Karpas-422 (cell line): ENCODE data around the gene GAR1. TPM values are rescaled to one million over a fixed set of nuclear protein-coding genes. Genes with fewer than 3 reads are reported as not detected.

Source experiments
- DNase-seq: peaks from one replicate; pipeline ENCODE4 v3.0.0-alpha.2; 2015
- H2AFZ ChIP-seq: fragments of 200-600 bp; sonication (generic); 2 replicates; pipeline ENCODE4 v1.6.1; 2014; ENCODE audit warnings: antibody characterized with exemption, low read length, mixed read lengths
- H3K27ac ChIP-seq: fragments of 200-600 bp; sonication (generic); 2 replicates; pipeline ENCODE4 v1.5.1; 2014; ENCODE audit warnings: mild to moderate bottlenecking, low read length, moderate library complexity
- H3K27me3 ChIP-seq: fragments of 200-600 bp; sonication (generic); 2 replicates; pipeline ENCODE4 v1.6.1; 2014; ENCODE audit warnings: low read length, mixed read lengths
- H3K36me3 ChIP-seq: fragments of 200-600 bp; sonication (generic); 2 replicates; pipeline ENCODE4 v1.6.1; 2014; ENCODE audit warnings: low read length, mixed read lengths; ENCODE audit not compliant: insufficient read depth
- H3K4me1 ChIP-seq: fragments of 200-600 bp; sonication (generic); 2 replicates; pipeline ENCODE4 v1.6.1; 2014; ENCODE audit warnings: mild to moderate bottlenecking, low read length, mixed read lengths
- H3K4me2 ChIP-seq: fragments of 200-600 bp; sonication (generic); 2 replicates; pipeline ENCODE4 v1.6.1; 2014; ENCODE audit warnings: low read length, low read depth, mild to moderate bottlenecking; ENCODE audit not compliant: poor library complexity, severe bottlenecking
- H3K4me3 ChIP-seq: fragments of 200-600 bp; sonication (generic); 2 replicates; pipeline ENCODE4 v1.5.1; 2014; ENCODE audit warnings: mild to moderate bottlenecking, antibody characterized with exemption, low read length, mixed read lengths
- H3K79me2 ChIP-seq: fragments of 200-600 bp; sonication (generic); 2 replicates; pipeline ENCODE4 v1.6.1; 2014; ENCODE audit warnings: mild to moderate bottlenecking, low read length, mixed read lengths
- H3K9ac ChIP-seq: fragments of 200-600 bp; sonication (generic); 2 replicates; pipeline ENCODE4 v1.6.0; 2014; ENCODE audit warnings: low read length
- H3K9me2 ChIP-seq: fragments of 200-600 bp; sonication (generic), shearing (Covaris generic); replicated peaks from 2 replicates; pipeline ENCODE4 v1.6.0; 2014; ENCODE audit warnings: mild to moderate bottlenecking, low read length, moderate library complexity; ENCODE audit not compliant: insufficient read depth
- H3K9me3 ChIP-seq: fragments of 300-700, 200-600 bp; sonication (generic); 2 replicates; pipeline ENCODE4 v1.6.1; 2014; ENCODE audit warnings: low read length, mixed read lengths
- H4K20me1 ChIP-seq: fragments of 200-600 bp; sonication (generic); 2 replicates; pipeline ENCODE4 v1.6.1; 2014; ENCODE audit warnings: mild to moderate bottlenecking, antibody characterized with exemption, low read length, low read depth; ENCODE audit not compliant: insufficient read depth
- total RNA-seq: library from RNA; depleted of rRNA; stranded (reverse); fragments of >200 nt; shearing (Covaris generic); gene quantifications from 2 replicates; pipeline ENCODE4 v1.2.3, GENCODE V29; 2014; ENCODE audit warnings: low replicate concordance

The GAR1 gene
- total RNA-seq, 1 experiment from 2014 or later = 13.5 TPM

DNA sequence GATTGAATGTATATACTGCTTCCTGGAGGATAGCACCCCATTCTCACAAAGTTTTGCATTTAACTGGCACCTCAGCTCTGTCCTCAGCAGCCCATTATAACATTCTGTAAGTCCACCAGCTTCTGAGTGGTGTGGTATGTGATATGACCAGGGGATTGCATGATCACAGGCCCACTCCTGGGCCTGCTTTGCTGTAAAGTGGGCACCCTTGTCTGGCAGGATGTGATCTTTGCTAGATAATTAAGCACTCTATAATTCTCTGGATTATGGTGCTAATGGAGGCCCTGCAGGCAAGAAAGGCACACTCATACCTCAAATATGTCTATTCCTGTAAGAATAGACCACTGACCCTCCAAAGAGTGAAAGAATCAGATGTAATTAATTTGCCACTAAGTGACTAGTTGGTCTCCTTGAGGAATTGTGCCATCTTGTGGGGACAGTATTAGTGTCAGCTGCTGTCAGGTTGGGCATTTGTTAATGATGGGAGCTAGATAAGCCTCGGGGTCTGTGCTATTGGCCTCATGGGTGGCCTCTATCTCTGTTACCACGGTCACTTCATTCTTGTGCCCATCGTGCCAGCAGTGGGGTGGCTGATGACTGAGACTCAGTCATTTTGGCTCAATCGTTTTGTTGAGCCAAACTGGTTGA, 11.5 kb upstream of the GAR1 start:
- H3K36me3 ChIP-seq = no peaks in the 10 kb centered on the region
- H3K27me3 ChIP-seq = no peaks in the 10 kb centered on the region
- no peak overlapping the region for H3K9ac ChIP-seq
- no peak overlapping the region for H3K27ac ChIP-seq
- H3K9me2 ChIP-seq = no peaks in the 10 kb centered on the region
- no peak overlapping the region for H3K4me2 ChIP-seq
- H3K4me1 ChIP-seq = no peaks in the 10 kb centered on the region
- H3K79me2 ChIP-seq = no peaks in the 10 kb centered on the region
- no peak overlapping the region for H2AFZ ChIP-seq
- no peaks in the 10 kb centered on the region for H3K9me3 ChIP-seq
- DNase-seq = peak; percentile 83
- no peak overlapping the region for H3K4me3 ChIP-seq
- no peaks in the 10 kb centered on the region for H4K20me1 ChIP-seq

DNA sequence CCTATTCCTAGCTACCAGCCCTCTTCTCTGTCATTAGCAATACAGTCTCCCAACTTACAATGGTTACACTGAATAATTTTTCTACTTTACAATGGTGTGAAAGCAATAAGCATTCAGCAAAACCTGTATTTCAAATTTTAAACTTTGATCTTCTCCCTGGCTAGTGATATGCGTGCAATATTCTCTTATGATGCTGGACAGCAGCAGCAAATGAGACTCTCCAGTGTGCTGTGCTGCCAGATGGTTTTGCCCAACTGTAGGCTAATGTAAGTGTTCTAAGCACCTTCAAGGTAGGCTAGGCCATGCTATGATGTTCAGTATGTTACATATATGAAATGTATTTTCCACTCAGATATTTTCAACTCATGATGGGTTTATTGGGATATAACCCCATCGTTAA, 5.9 kb upstream of the GAR1 start:
- H3K4me3 ChIP-seq = no peak overlapping the region
- H4K20me1 ChIP-seq = no peaks in the 10 kb centered on the region
- no peak overlapping the region for H3K4me2 ChIP-seq
- DNase-seq = no peak
- H3K4me1 ChIP-seq = peaks cover 7% of the 10 kb centered on the region
- H3K27ac ChIP-seq = no peak overlapping the region
- no peak overlapping the region for H2AFZ ChIP-seq
- no peaks in the 10 kb centered on the region for H3K36me3 ChIP-seq
- no peak overlapping the region for H3K9ac ChIP-seq
- H3K27me3 ChIP-seq = no peaks in the 10 kb centered on the region
- H3K9me2 ChIP-seq = no peaks in the 10 kb centered on the region
- H3K79me2 ChIP-seq = no peaks in the 10 kb centered on the region
- H3K9me3 ChIP-seq = no peaks in the 10 kb centered on the region

DNA sequence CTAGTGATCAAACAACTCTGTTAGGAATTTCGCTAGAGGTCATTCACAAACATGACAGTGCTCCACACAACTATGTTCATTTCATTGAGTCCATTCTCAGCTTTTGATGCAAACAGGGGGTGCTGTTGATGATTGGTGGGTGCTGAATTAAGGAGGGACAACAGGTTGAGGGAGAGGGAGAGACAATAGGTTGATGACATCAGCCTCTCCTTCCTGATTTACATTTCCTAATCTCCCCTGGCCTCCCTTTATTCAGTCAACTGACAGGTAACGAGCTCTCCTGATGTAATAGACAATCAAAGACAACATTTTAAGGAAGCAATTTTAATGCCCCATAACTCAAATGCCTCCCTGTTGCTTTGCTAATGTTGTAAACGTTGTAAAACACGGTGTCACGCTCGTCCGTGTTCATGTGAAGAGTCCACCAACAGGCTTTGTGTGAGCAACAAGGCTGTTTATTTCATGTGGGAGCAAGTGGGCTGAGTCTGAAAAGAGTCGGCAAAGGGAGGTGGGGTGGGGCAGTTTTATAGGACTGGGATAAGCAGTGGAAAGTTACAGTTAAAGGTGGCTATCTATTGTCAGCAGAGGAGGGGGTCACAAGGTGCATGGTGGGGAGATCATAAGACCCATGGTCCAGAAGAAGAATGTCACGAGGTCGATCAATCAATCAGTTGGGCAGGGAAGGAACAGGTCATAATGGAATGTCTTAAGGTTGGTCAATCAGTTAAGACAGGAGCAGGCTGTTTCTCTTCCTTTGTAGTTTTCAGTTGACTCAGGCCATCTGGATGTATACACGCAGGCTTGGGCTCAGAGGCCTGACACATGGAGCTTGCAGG, 4.8 kb upstream of the GAR1 start:
- DNase-seq = no peak
- Histone ChIP-seq H3K4me1 (peaks cover 10% of the 10 kb centered on the region), H2AFZ (peak overlapping the region; percentile 37; the same call in 1 of the 2 replicates), H3K79me2 (peaks cover 4% of the 10 kb centered on the region), H3K27me3 (no peaks in the 10 kb centered on the region), H3K9me2 (no peaks in the 10 kb centered on the region), H4K20me1 (no peaks in the 10 kb centered on the region), H3K4me2 (no peak overlapping the region), H3K4me3 (no peak overlapping the region), H3K9me3 (no peaks in the 10 kb centered on the region), H3K36me3 (no peaks in the 10 kb centered on the region), H3K27ac (no peak overlapping the region), H3K9ac (no peak overlapping the region)

- H3K9ac ChIP-seq = no peak overlapping the region
- H3K4me1 ChIP-seq = peaks cover 14% of the 10 kb centered on the region
- H2AFZ ChIP-seq = peak overlapping the region; percentile 37; the same call in 1 of the 2 replicates
- H3K9me2 ChIP-seq = no peaks in the 10 kb centered on the region
- peaks cover 13% of the 10 kb centered on the region for H3K79me2 ChIP-seq
- H3K36me3 ChIP-seq = no peaks in the 10 kb centered on the region
- peak overlapping the region; percentile 24 for H3K4me2 ChIP-seq
- H3K4me3 ChIP-seq = no peak overlapping the region
- H3K27me3 ChIP-seq = no peaks in the 10 kb centered on the region
- H4K20me1 ChIP-seq = no peaks in the 10 kb centered on the region
- DNase-seq = no peak
- H3K9me3 ChIP-seq = no peaks in the 10 kb centered on the region
- no peak overlapping the region for H3K27ac ChIP-seq
Observed at GRCh38 chr4:109811707-109812106, 3.9 kb upstream of the GAR1 start.

- Histone ChIP-seq H3K79me2 (peaks cover 55% of the 10 kb centered on the region), H3K36me3 (peaks cover 31% of the 10 kb centered on the region), H3K4me2 (peak overlapping the region; percentile 86), H3K9me3 (no peaks in the 10 kb centered on the region), H3K4me3 (peak overlapping the region; percentile 74), H4K20me1 (no peaks in the 10 kb centered on the region), H3K4me1 (peaks cover 27% of the 10 kb centered on the region), H3K27ac (peak overlapping the region; percentile 59; the same call in 1 of the 2 replicates), H3K9me2 (no peaks in the 10 kb centered on the region), H3K9ac (peak overlapping the region; percentile 95), H2AFZ (peak overlapping the region; percentile 28; the same call in 1 of the 2 replicates), H3K27me3 (no peaks in the 10 kb centered on the region)
- peak; percentile 67 for DNase-seq
Observed at GRCh38 chr4:109816082-109816442, 500 bp downstream of the GAR1 start.

DNA sequence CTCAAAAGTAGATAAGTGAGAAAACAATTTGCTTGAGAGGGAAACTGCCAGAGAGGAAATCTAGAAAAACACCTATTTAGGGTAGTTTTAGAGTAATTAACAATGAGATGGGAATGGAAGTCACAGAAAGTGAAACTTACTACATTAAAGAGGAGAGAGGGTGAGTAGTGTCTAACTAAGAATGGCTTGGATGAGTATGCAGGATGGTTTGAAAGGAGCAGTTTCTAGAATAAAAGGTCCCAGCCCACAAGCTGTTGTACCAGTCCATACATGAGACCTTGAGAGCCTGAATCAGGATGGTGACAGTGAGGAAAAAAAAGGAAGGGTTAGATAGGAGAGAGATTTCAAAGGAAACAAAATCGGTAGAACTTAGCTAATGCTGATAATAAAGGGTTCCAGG, 1.3 kb downstream of the GAR1 start:
- Histone ChIP-seq H3K9me3 (no peaks in the 10 kb centered on the region), H3K79me2 (peaks cover 58% of the 10 kb centered on the region), H2AFZ (no peak overlapping the region), H3K4me2 (peak overlapping the region; percentile 86), H3K9ac (peak overlapping the region; percentile 95), H3K27ac (no peak overlapping the region; the same call in 1 of the 2 replicates), H3K4me1 (peaks cover 23% of the 10 kb centered on the region), H3K4me3 (peak overlapping the region; percentile 74), H4K20me1 (no peaks in the 10 kb centered on the region), H3K9me2 (no peaks in the 10 kb centered on the region), H3K36me3 (peaks cover 37% of the 10 kb centered on the region), H3K27me3 (no peaks in the 10 kb centered on the region)
- no peak for DNase-seq

- Histone ChIP-seq H2AFZ (no peak overlapping the region), H3K27me3 (no peaks in the 10 kb centered on the region), H3K4me3 (no peak overlapping the region), H3K4me1 (peaks cover 22% of the 10 kb centered on the region), H3K9me2 (no peaks in the 10 kb centered on the region), H3K27ac (no peak overlapping the region), H3K9ac (no peak overlapping the region), H3K4me2 (no peak overlapping the region), H3K9me3 (no peaks in the 10 kb centered on the region), H3K79me2 (peaks cover 60% of the 10 kb centered on the region), H4K20me1 (no peaks in the 10 kb centered on the region), H3K36me3 (peaks cover 45% of the 10 kb centered on the region)
- no peak for DNase-seq
Observed at GRCh38 chr4:109818268-109818667, 2.7 kb downstream of the GAR1 start.

DNA sequence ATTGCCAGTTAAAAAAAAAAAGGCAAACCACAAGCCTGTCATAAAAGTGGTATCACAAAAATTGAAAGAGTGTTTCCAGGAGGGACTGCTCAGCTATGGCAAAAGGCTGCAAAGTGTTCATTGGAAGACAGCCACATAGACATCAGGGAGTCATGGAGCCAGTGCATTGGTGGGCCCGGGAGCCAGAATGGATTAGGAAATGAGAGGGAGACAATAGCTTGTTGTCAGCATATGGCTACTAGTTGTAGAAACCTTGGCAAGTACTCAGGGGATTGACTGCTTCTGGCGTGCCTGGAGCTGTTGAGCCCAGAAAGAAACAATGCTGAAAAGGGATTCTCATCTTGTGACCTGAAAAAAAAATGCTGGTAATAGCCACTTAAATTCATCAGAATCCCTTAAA, 5.0 kb downstream of the GAR1 start:
- Histone ChIP-seq H3K27ac (no peak overlapping the region), H3K9me2 (no peaks in the 10 kb centered on the region), H2AFZ (no peak overlapping the region), H3K27me3 (no peaks in the 10 kb centered on the region), H3K4me2 (no peak overlapping the region), H4K20me1 (no peaks in the 10 kb centered on the region), H3K4me1 (peaks cover 17% of the 10 kb centered on the region), H3K4me3 (no peak overlapping the region), H3K9ac (no peak overlapping the region), H3K9me3 (no peaks in the 10 kb centered on the region), H3K79me2 (peaks cover 58% of the 10 kb centered on the region), H3K36me3 (peaks cover 63% of the 10 kb centered on the region)
- DNase-seq = no peak
